ENCODE measurements around the gene TCEA2. TPM values are rescaled to one million over a fixed set of nuclear protein-coding genes. Genes with fewer than 3 reads are reported as not detected.

Gene TCEA2
- total RNA-seq, 1 donor from 2014 or later = 40.2 TPM

- H3K4me3 ChIP-seq = no peak overlapping the region
- no peaks in the 10 kb centered on the region for H3K9me3 ChIP-seq
- H3K27me3 ChIP-seq = no peaks in the 10 kb centered on the region
- no peak for DNase-seq
- intact Hi-C loops (cut with DNase I) = no loop called here
- no peaks in the 10 kb centered on the region for H3K4me1 ChIP-seq
- TF ChIP-seq CTCF (IDR thresholded peaks at IDR 0.05) = peak; percentile 70
- H3K27ac ChIP-seq = no peak overlapping the region
- peak; percentile 24 for ATAC-seq
- peaks cover 15% of the 10 kb centered on the region for H3K36me3 ChIP-seq
These were observed 6.7 kb downstream of the TCEA2 start for GRCh38 chr20:64069614-64070243.

GRCh38 chr20:64070244-64070993, 7.4 kb downstream of the TCEA2 start:
- ATAC-seq (no peak), DNase-seq (no peak)
- Histone ChIP-seq H3K27ac (no peak overlapping the region), H3K4me3 (no peak overlapping the region), H3K9me3 (no peaks in the 10 kb centered on the region), H3K27me3 (no peaks in the 10 kb centered on the region), H3K36me3 (peaks cover 15% of the 10 kb centered on the region), H3K4me1 (no peaks in the 10 kb centered on the region)
- TF ChIP-seq CTCF (IDR thresholded peaks at IDR 0.05) = no peak
- intact Hi-C loops (cut with DNase I) = no loop called here

GRCh38 chr20:64071341-64072332, 8.6 kb downstream of the TCEA2 start:
- H3K9me3 ChIP-seq = no peaks in the 10 kb centered on the region
- no peak overlapping the region for H3K27ac ChIP-seq
- no peak for ATAC-seq
- no peaks in the 10 kb centered on the region for H3K4me1 ChIP-seq
- DNase-seq = no peak
- peaks cover 15% of the 10 kb centered on the region for H3K36me3 ChIP-seq
- H3K27me3 ChIP-seq = no peaks in the 10 kb centered on the region
- intact Hi-C loops (cut with DNase I) = no loop called here
- no peak overlapping the region for H3K4me3 ChIP-seq
- TF ChIP-seq CTCF (IDR thresholded peaks at IDR 0.05) = no peak

- Histone ChIP-seq H3K4me3 (no peak overlapping the region), H3K36me3 (peaks cover 15% of the 10 kb centered on the region), H3K27ac (no peak overlapping the region), H3K9me3 (no peaks in the 10 kb centered on the region), H3K4me1 (no peaks in the 10 kb centered on the region), H3K27me3 (no peaks in the 10 kb centered on the region)
- DNase-seq (no peak), ATAC-seq (no peak)
- intact Hi-C loops (cut with DNase I) = no loop called here
- TF ChIP-seq CTCF (IDR thresholded peaks at IDR 0.05) = no peak
These were observed 9.6 kb downstream of the TCEA2 start for GRCh38 chr20:64072498-64073063.

- no peaks in the 10 kb centered on the region for H3K9me3 ChIP-seq
- H3K27ac ChIP-seq = no peak overlapping the region
- intact Hi-C loops (cut with DNase I) = no loop called here
- H3K4me3 ChIP-seq = no peak overlapping the region
- H3K4me1 ChIP-seq = peaks cover 9% of the 10 kb centered on the region
- ATAC-seq (no peak), DNase-seq (no peak)
- H3K36me3 ChIP-seq = peaks cover 15% of the 10 kb centered on the region
- no peaks in the 10 kb centered on the region for H3K27me3 ChIP-seq
- TF ChIP-seq CTCF (IDR thresholded peaks at IDR 0.05) = no peak
These were observed 10.6 kb downstream of the TCEA2 start for GRCh38 chr20:64073476-64074183.
